ENCODE data around the gene MRPL14. TPM values are rescaled to one million over a fixed set of nuclear protein-coding genes. Genes with fewer than 3 reads are reported as not detected.

Gene MRPL14
- total and polyA plus RNA-seq, 9 of the 15 experiments (the other 6 are each of a cell fraction or from before 2014, with no cell fraction given): 126 to 424 (median 165) TPM

GRCh38 chr6:44169886-44170570 is 42.8 kb upstream of the MRPL14 start (continued):
- TF ChIP-seq SMARCA5 (IDR thresholded peaks at IDR 0.05): no peak
- TF ChIP-seq NR2C2 (CRISPR knock-in tag; IDR thresholded peaks at IDR 0.05): no peak
- TF ChIP-seq NR2C2 (tag; IDR thresholded peaks at IDR 0.05): no peak
- no peak for TF ChIP-seq TAF15 (IDR thresholded peaks at IDR 0.05; ENCODE audit: low read depth, low read length)
- no peak for TF ChIP-seq CBX2 (IDR thresholded peaks at IDR 0.05; ENCODE audit: insufficient read depth, low read length, poor library complexity, severe bottlenecking)
- TF ChIP-seq, protein P1, sequence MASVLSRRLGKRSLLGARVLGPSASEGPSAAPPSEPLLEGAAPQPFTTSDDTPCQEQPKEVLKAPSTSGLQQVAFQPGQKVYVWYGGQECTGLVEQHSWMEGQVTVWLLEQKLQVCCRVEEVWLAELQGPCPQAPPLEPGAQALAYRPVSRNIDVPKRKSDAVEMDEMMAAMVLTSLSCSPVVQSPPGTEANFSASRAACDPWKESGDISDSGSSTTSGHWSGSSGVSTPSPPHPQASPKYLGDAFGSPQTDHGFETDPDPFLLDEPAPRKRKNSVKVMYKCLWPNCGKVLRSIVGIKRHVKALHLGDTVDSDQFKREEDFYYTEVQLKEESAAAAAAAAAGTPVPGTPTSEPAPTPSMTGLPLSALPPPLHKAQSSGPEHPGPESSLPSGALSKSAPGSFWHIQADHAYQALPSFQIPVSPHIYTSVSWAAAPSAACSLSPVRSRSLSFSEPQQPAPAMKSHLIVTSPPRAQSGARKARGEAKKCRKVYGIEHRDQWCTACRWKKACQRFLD (CRISPR knock-in tag; IDR thresholded peaks at IDR 0.05): no peak
- TF ChIP-seq ARID1B (IDR thresholded peaks at IDR 0.05): peak; percentile 17; the same call in 1 of the 2 replicates
- TF ChIP-seq, protein P2, sequence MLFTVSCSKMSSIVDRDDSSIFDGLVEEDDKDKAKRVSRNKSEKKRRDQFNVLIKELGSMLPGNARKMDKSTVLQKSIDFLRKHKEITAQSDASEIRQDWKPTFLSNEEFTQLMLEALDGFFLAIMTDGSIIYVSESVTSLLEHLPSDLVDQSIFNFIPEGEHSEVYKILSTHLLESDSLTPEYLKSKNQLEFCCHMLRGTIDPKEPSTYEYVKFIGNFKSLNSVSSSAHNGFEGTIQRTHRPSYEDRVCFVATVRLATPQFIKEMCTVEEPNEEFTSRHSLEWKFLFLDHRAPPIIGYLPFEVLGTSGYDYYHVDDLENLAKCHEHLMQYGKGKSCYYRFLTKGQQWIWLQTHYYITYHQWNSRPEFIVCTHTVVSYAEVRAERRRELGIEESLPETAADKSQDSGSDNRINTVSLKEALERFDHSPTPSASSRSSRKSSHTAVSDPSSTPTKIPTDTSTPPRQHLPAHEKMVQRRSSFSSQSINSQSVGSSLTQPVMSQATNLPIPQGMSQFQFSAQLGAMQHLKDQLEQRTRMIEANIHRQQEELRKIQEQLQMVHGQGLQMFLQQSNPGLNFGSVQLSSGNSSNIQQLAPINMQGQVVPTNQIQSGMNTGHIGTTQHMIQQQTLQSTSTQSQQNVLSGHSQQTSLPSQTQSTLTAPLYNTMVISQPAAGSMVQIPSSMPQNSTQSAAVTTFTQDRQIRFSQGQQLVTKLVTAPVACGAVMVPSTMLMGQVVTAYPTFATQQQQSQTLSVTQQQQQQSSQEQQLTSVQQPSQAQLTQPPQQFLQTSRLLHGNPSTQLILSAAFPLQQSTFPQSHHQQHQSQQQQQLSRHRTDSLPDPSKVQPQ (CRISPR knock-in tag; IDR thresholded peaks at IDR 0.05; ENCODE audit: borderline replicate concordance): no peak
- no peak for TF ChIP-seq ZNF253 (CRISPR knock-in tag; conservative IDR thresholded peaks at IDR 0.05)
- TF ChIP-seq NFIC (IDR thresholded peaks at IDR 0.05): no peak
- TF ChIP-seq CBX3 (IDR thresholded peaks at IDR 0.05; ENCODE audit: borderline replicate concordance in 1 of 2, low read length in 2 of 2): peak in 1 of 2 experiments; percentile 93; a peak in 1 of 3 replicates
- TF ChIP-seq, protein P3, sequence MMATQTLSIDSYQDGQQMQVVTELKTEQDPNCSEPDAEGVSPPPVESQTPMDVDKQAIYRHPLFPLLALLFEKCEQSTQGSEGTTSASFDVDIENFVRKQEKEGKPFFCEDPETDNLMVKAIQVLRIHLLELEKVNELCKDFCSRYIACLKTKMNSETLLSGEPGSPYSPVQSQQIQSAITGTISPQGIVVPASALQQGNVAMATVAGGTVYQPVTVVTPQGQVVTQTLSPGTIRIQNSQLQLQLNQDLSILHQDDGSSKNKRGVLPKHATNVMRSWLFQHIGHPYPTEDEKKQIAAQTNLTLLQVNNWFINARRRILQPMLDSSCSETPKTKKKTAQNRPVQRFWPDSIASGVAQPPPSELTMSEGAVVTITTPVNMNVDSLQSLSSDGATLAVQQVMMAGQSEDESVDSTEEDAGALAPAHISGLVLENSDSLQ (IDR thresholded peaks at IDR 0.05): no peak
- TF ChIP-seq, protein P4, sequence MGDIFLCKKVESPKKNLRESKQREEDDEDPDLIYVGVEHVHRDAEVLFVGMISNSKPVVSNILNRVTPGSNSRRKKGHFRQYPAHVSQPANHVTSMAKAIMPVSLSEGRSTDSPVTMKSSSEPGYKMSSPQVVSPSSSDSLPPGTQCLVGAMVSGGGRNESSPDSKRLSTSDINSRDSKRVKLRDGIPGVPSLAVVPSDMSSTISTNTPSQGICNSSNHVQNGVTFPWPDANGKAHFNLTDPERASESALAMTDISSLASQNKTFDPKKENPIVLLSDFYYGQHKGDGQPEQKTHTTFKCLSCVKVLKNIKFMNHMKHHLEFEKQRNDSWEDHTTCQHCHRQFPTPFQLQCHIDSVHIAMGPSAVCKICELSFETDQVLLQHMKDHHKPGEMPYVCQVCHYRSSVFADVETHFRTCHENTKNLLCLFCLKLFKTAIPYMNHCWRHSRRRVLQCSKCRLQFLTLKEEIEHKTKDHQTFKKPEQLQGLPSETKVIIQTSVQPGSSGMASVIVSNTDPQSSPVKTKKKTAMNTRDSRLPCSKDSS (IDR thresholded peaks at IDR 0.05; ENCODE audit: low read depth, partially characterized antibody): peak; percentile 17
- peak; percentile 38 for TF ChIP-seq ZFP36 (IDR thresholded peaks at IDR 0.05; ENCODE audit: low read depth, low read length, partially characterized antibody)
- TF ChIP-seq TGIF2 (CRISPR knock-in tag; IDR thresholded peaks at IDR 0.05): no peak
- TF ChIP-seq RBFOX2 (IDR thresholded peaks at IDR 0.05; ENCODE audit: low read depth, low read length): no peak
- TF ChIP-seq CBFA2T3 (IDR thresholded peaks at IDR 0.05): peak; percentile 70
- no peak for TF ChIP-seq RAD21 (CRISPR knock-in tag; conservative IDR thresholded peaks at IDR 0.05 in 1 of 2, IDR thresholded peaks at IDR 0.05 in 1 of 2)
- no peak for TF ChIP-seq IRF2 (CRISPR knock-in tag; IDR thresholded peaks at IDR 0.05)
- TF ChIP-seq ZBTB7A (IDR thresholded peaks at IDR 0.05; ENCODE audit: borderline replicate concordance, control insufficient read depth, low read depth, low read length): peak; percentile 64; the same call in 1 of the 2 replicates
- no peak for TF ChIP-seq ZNF24 (IDR thresholded peaks at IDR 0.05)
- no peak for TF ChIP-seq E2F3 (CRISPR knock-in tag; IDR thresholded peaks at IDR 0.05)
- TF ChIP-seq NFATC3 (IDR thresholded peaks at IDR 0.05): no peak

Measured in K562 (cell line).